Femur (tissue), 1 donor: ENCODE measurements around the gene B3GALT6.

Experiments used
- DNase-seq: peaks from one replicate; pipeline ENCODE4 v3.0.0-alpha.2; 2017

B3GALT6 gene

DNA sequence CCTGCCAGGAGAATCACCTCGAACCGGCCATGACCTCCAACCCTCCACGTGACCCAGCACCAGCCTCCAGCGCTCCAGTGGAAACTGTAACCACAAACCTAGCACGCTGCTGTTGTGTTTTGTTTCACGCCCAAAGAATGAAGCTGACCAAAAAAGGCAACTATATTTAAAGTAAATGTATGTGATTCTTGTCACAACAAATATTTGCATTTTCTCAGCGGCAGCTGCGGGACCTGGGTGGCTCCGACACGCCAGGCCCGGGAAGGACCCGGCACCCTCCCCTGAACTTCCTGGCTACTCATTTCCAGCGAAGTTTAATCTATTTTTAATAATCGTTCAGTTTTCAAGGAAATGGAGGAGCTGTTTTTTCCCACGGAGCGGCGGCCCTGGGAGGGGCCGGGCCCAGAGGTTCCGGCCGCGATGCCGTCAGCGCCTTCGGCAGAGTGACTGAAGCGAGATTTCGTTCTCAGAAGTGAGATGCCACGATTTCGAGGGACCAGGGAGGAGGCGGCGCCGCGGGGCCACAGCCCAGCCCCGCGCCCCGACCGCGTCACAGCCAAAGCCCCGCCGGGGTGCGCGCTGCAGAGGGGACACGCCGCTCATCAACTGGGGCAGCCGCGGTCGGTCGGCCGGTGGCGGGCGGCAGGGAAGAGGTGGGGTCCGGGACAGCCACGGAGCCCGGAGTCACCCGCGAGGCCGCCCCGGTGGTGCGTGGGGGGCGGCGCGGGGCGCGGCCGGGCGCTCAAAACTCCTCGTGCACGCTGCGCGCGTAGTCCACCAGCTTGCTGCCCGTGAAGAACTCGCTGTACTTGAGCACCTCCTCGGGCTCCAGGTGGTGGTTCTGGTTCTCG is 15.0 kb upstream of the B3GALT6 start:
- no peak for DNase-seq

DNA sequence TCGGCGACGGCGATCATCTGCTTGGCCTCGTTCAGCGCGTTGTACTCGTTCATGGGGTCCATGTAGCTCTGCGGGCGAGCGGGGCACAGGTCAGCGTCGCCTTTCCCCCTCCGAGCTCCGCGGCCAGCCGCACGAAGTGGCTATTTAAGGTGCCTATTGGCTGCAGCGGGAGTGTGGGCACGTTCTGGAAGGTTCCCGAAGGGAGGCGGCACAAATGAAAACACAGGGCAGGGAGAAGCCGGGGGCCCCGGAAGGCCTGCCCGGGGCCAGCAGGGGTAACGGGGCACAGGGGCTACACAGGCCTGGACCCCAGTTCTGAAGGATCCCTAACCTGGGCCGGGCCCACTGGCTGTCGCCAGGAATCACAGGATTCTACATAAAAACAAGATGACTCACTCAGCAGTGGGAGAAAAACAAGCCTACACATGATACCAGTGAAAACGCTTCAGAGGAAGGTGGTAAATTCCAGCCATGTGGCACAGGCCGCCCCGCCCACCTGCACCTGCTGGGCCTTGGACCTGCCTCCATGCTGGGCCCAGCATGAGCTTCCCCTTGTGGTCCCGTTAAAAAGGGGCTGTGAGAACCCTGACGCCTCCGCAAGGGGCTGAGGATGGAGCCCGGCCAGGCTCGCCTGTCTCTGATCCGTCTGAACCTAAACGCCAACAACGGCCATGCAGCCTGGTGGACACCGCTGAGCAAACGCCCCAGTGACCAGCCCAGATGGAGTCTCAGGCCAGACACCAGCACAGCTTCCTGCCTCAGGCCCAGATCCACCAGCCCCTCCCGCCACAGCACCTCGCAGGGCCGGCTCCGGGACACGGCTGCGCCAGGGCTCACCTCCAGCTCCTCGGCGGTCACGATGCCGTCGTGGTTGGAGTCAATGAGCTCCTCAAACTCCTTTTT is 14.2 kb upstream of the B3GALT6 start:
- DNase-seq = no peak

DNA sequence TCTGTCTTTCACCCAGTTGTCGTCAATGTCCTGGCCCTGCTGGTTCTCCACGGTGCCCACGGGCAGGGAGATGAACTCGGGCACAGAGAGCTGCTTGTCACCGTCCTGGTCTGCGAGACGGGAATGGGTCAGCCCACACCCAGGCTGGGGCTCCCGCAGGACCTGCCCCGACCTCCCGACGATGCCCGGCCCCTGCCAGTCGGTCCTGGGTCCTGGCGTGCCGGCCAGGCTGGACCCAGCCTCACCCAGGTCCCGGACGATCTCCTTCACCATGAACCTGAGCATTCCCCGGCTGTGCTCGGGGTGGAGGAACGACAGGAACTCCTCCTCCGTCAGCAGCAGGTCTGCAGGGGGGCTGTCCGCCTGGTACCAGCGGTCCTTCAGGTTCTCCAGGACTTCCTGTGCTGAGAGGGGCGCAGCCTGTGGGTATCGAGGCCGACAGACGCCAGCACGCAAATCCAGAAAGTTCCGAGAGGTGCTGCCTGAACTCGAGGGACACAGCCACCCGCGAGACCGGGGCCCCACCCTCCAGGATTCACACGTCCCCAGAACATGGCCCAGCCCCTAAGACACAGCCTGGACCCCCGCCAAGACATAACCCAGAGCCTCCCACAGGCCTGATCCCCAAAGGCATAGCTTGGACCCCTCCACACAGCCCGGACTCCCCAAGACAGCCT is 13.4 kb upstream of the B3GALT6 start:
- DNase-seq = no peak

DNA sequence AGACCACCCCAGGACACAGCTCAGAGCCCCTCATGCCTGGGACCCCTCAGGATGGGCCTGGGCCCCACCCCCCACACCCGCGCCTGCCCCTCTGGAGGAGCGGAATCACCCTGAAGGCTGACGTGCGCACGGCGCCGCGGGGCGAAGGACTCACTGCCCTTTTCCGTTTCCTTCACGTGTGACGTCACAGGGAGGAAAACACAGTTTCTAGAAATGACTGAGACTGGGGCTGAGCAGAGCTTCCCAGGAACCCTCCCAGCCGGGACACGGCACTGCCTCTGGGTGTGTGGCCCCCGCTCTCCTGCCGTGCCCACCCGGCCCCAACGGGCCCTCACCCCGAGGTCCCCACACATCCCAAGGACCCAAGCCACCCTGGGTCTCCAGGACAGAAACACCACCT is 12.7 kb upstream of the B3GALT6 start:
- no peak for DNase-seq

DNA sequence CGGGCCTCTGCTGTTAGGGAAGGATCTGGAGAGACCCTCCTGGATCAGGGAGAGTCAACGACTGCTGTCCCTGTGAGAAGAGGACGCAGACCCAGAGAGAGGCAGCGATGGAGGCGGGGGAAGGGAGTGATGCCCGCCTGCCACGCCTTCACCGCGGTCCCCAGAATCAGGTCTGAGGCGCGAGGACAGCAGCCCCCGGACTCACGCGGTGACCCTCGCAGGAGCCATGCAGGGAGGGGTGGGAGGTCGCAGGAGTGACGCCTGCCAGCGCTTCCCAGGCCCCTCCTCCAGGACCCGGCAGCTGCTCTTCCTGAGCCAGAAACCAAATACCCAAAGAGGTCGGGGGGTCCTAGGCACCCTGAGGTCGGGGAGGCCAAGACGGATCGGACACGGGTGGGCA is 11.8 kb upstream of the B3GALT6 start:
- no peak for DNase-seq

DNA sequence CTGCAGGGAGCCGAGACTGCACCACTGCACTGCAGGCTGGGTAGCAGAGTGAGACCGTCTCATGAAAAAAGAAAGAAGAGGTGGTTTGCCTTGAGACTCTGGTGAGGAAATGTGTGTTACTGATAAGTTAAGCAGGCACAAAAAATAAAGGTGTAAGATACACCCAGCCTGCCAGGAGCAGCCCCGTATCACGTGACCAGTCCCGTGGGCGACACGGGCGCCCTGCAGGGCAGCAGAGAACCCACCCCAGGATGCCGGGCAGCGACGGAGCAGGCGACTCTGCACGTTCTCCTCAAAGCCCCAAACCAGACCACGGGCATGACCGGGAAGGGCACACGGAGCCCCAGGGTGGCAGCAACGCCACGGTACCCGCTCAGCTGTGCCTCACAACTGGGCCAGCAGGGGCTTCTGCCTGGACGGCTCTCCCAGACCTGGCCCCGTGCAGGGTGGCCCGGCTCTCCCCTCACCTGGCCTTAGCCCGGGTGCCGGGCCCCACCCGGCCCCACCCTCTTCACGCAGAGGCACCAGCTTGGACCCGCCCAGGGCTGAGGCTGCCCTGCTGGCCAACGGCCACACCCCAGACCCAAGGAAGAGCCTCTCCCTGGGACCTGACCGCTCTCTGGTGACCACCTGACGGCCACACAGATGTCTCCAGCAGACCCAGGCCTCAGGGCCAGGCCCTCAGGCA is 10.0 kb upstream of the B3GALT6 start:
- no peak for DNase-seq

DNA sequence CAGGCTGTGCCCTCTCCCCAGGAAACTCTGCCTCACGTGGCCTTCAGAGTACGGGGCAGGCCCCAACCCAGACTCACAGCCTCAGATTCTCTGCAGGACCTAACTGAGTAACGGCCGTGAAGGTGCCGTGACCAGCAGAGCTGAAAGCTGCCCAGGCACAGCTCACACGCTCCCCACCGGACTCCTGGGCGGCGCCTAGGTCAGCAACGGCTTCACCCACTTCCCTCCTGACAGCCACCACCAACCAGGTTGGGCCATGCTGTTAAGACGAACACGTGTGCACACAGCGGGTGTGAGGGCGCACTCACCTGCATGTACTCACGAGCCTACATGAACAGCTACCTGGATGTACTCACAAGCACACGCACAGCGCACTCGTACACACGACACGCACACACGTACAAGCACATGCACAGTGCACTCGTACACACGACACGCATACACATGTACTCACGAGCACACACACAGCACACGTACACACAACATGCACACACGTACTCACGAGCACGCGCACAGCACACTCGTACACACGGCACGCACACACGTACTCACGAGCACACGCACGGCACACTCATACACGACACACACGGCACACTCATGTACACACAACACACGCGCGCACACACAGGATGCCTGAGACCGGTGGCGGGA is 9.3 kb upstream of the B3GALT6 start:
- DNase-seq = no peak

DNA sequence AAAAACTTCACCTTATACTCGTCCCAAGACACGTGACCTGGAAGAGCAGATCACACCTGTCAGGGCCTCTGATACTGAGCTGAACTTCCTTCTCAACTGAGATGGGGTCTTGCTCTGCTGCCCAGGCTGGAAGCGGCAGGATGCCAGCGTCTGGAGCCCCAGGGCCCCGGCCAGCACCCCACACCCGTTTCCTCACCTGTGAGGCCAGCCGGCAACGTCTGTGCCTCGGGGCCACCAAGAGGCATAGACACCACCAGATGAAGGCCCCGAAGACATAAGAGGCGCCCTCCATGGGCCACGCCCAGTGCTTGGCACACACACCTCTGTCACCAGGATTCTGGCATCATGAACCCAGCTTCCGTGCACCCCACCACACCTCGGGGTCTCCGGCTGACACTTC is 8.7 kb upstream of the B3GALT6 start:
- no peak for DNase-seq

DNA sequence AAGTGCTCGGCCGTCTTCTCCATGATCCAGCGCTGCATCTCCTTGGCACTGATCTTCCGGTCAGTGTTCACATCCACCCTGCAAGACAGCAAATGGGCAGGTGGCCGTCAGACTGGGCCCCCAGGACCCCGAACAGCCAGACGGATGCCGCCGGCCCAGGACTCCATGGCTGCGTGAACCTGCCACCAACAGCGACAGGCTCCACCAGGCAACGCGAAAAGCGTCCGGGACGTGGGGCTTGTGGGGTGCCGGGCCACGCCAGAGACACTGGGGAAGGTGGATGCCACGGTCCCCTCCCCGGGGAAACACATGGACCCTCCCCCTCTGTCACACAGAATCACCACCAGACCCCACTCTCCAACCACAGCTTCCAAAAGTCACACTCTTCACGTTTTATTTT is 8.1 kb upstream of the B3GALT6 start:
- DNase-seq = no peak

DNA sequence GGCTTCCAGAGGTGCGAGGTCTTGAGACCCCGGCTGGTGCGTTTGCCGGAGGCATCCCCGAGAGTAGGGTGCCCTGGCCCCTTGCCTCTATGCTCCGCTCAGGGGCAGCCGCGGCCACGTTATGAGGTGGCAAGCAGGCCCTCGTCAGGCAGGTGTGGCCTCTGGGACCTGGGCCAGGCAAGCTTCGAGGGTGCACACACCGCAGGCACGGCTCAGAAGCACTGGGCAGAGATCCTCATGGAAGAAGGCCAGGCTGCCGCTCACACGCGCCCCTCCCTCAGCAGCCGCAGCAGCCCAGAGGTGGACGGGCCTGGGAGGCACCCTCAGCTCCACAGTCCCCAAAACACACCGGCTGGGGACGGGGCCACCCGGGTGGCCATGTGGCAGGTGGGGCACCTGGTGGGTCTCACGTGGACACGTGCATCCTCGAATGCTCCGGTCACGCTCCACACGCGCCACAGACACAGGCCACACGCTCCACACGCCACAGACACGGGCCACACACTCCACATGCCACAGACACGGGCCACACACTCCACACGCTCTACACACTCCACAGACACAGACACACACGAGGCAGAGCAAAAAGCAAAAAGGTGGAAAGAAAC is 6.7 kb upstream of the B3GALT6 start:
- DNase-seq = no peak

DNA sequence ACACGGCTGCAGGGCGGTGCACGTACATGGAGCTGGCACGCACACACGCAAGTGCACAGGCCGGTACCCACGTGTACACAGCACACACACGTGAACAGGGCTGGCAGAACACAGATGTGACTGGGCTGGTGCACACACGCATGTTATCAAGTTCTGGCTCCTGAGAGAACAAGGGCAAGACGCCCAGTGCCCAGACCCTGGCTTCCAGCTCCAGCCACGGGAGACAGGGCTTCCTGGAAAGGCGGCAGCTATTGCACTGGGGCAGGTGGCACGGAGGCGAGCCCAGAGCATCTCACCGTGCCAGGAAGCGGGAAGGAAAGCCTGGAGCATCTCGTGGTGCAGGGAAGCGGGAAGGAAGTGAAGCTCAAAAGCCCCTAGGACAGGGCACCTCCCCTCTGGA is 6.1 kb upstream of the B3GALT6 start:
- no peak for DNase-seq

DNA sequence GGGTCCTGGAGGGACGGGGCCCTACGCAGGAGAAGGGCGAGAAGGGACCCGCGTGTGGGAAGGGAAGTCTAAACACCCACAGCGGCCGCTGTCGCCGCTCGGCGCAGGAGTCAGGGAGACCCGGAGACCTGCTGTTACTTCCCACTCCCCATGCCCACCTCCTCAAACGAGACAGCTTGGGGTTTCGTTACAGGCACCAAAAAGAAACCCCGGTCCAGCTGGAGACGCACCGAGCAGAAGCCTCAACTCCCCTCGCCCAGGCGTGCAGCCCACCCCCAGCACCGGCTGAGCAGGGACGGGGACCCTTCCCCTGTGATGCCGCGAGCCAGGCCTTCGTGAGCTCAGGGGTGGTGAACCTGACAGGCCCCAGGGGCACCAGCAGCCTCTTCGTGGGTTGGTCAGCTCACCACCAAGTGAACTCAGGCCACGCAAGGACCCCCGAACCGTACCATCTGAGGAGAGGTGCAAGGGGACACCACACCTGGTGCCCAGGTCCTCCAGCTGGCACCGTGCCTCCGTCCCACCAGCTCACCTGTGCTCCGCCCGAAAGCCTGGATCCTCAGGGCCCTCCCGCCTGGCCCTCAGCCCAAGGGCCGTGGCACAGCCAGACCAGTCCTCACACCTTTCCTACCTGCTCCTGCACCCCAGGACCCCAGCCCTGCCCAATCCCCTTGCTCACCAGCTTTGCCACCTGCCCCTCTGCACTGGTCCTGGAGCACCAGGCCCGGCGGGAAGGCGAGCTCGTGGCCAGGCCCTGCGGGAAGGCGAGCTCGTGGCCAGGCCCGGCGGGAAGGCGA is 5.3 kb upstream of the B3GALT6 start:
- no peak for DNase-seq

DNA sequence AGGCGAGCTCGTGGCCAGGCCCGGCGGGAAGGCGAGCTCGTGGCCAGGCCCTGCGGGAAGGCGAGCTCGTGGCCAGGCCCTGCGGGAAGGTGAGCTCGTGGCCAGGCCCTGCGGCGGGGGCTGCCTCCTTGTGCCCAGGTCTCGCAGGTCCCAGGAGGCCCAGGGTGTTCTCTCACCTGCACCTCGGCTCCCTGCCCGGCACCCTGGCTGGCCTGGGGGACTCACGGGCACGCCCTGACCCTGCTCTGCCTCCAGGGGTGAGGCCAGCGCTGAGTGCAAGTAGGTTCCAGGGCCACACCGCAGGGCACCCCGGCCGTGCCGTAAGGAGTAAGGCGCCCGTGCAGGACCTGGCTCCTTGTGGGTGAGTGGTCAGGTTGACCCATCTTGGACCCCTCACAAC is 4.7 kb upstream of the B3GALT6 start:
- DNase-seq = no peak

DNA sequence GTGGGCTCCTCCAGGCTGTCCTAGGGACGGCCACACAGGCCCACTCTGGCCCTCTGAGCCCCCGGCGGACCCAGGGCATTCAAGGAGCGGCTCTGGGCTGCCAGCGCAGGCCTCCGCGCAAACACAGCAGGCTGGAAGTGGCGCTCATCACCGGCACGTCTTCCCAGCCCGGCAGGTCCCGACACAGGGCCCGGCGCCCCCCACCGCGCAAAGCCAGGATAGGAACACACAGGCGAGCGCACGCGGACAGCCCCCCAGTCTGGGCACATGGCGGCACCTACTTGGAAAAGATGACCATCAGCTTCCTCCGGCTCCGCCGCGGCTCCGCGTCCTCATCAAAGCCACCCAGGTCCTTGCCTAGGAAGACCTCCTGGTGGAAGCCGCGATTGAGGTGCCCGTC is 3.9 kb upstream of the B3GALT6 start:
- no peak for DNase-seq

DNA sequence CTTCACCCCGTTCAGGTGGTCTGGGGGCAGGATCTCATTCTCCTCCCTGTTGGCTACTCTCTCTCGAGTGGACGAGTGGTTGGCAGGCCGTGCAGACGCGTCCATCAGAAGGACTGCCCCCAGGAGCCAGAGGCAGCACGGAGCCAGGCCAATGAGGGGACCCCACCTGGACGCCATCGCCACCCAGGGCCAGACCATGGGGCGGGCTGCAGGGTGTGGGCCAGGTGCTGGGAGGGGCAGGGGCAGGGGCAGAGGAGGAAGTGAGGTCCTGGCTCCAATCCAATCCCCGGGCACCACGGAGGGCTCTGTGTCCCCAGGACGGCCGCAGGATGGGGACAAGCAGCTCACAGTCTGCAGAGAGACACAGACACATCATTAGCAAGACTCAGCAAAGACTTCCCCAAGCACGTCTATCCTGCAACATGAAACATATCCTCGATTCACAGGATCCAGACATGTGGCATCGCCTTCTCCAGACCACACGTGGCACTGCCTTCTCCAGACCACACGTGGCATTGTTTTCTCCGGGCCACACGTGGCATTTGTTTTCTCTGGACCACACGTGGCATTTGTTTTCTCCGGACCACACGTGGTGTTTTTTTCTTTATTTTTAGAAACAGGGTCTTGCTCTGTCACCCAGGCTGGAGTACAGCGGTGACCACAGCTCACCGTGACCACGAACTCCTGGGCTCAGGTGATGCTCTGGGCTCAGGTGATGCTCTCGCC is 3.3 kb upstream of the B3GALT6 start:
- DNase-seq = no peak

DNA sequence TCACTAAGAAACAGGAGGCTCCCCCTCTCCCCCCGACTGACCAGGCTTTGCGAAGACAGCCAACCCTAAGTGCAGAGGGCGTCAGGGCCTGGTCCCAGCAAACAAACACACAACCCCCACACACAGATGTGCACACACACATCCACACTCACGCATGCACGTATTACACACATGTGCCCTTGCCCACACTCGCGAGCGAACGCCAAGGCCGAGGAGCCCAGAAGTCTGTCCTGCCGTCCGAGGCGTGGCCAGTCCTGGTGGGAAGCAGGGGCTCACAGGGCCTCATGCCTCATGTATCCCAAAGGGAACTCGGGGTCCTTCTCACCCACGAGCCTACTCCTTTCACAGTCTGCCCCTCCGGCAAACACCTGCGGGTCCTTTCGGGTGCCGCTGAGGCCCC is 2.3 kb upstream of the B3GALT6 start:
- DNase-seq = no peak

DNA sequence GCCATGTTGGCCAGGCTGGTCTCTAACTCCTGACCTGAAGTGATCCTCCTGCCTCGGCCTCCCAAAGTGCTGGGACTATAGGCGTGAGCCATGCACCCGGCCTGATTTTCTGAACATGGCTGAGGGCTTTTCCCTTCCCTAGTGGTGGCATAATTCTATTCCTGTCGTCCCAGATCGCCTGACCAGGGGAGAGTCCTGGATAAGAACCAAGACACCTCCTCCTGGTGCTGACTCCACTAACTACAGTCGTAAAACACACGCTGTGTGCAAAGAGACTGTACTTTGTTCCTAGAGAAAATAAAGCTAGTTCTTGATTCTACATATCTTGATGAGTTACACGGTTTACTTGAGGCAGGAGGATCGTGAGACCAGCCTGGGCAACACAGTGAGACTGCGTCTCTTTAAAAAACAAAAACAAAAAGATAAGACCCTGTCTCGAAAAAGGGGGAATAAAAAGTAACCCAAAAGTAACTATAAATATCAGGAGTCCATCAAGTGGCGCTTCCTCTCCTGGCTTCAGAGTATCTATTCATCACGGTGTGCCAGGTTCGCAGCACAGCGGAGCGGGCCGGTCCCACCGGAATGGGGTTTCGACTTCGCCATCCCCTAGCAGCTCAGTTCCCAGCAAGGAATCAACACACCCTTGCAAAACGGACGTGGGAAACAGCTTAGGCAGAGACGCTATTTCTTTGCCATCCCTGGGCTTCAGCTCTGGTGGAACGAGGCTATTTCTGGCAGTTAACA is 1.2 kb upstream of the B3GALT6 start:
- DNase-seq = no peak

DNA sequence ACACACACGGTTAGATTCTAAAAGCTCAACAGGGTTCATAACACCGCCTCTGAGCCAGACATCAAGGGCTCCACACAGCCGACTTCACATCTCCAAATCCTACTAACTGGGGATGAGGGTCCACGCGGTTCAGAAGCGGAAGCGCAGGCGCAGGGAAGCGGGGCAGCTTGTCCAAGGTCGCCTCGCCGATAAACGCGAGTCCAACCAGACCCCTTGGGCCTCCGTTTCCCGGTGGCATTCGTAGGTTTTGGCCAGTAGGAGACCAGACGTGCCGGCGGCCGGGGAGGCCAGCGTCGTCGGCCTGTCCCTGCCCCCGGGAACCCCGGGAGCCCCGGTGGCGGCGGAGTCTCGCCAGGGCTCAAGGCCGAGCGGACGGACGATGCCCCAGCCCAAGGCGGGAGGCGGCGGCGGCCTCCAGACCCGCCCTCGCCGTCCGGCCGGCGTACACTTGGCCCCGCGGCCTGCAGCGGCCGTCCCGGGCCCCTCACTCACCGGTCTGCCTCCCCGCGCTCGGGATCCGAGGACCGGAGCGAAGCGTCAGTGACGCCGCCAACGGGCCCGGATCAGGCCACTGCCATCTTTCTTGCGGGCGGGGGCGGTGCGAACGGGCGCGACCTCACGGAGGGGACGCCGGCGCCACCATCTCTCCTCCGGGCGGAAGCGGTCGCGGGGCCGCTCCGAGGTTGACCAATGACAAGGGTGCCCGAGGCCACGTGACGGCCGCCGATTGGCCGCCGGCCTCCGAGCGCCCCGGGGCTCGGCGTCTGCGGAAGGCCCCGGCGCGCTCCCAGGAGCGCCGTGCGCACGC is 433 bp upstream of the B3GALT6 start, which contains the start of gene SDF4:
TSS of gene SDF4 (minus strand) at position 602 of the 808 bp plus-strand sequence. CDS start 3,229 bp downstream, outside the sequence.
- DNase-seq = peak; percentile 97
